Activated T-cell treated with anti-CD3 and anti-CD28 coated beads for 24 hours (primary cell): ENCODE results near the gene SBNO2.

ENCODE experiments used
- DNase-seq: peaks from one replicate; pipeline ENCODE4 v3.0.0-alpha.2; 2020; ENCODE audit warnings: low read depth

Gene SBNO2, protein sequence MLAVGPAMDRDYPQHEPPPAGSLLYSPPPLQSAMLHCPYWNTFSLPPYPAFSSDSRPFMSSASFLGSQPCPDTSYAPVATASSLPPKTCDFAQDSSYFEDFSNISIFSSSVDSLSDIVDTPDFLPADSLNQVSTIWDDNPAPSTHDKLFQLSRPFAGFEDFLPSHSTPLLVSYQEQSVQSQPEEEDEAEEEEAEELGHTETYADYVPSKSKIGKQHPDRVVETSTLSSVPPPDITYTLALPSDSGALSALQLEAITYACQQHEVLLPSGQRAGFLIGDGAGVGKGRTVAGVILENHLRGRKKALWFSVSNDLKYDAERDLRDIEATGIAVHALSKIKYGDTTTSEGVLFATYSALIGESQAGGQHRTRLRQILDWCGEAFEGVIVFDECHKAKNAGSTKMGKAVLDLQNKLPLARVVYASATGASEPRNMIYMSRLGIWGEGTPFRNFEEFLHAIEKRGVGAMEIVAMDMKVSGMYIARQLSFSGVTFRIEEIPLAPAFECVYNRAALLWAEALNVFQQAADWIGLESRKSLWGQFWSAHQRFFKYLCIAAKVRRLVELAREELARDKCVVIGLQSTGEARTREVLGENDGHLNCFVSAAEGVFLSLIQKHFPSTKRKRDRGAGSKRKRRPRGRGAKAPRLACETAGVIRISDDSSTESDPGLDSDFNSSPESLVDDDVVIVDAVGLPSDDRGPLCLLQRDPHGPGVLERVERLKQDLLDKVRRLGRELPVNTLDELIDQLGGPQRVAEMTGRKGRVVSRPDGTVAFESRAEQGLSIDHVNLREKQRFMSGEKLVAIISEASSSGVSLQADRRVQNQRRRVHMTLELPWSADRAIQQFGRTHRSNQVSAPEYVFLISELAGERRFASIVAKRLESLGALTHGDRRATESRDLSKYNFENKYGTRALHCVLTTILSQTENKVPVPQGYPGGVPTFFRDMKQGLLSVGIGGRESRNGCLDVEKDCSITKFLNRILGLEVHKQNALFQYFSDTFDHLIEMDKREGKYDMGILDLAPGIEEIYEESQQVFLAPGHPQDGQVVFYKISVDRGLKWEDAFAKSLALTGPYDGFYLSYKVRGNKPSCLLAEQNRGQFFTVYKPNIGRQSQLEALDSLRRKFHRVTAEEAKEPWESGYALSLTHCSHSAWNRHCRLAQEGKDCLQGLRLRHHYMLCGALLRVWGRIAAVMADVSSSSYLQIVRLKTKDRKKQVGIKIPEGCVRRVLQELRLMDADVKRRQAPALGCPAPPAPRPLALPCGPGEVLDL (N-terminal part only)

GRCh38 chr19:1173845-1174809 lies at the start of gene SBNO2:
TSS of gene SBNO2 (minus strand) at chr19:1174268. CDS start at chr19:1154276, 19,992 bp downstream.
- peak; percentile 89 for DNase-seq

DNA sequence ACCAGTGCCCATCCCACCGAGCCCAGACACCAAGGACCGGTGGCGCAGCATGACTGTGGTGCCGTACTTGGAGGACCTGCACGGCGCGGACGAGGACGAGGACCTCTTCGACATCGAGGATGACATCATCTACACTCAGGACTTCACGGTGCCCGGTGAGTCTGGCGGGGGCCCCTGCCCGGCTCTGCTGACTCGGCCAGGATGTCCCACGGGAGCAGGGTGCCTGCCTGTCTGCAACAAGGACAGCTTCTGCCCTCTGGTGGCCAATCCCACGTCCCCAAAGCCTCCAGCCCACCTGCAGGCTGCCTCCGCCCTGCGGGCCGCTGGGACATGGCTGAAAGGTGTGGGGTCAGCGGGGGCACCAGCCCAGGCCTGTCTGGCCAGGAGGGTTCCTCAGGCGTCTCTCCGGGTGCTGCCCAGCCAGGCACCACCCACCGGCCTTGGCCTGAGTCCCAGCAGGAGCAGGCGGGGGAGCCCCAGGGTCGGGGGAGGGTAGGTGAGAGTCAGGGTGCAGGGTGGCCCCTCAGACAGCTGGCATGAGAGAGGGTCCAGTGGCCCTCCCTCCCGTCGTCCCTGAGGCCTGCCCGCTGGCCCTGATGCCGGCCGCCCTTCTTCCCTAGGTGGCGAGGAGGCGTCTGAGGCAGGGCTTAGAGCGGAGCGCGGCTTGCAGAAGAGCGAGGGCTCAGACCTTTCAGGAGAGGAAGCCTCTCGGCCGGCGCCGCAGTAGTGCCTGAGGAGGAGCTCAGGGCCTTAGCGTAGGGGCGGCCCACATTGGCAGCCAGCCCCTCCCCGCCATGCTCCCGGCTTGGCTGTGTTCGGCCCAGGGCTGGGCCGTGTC lies 49.2 kb upstream of the SBNO2 start:
- DNase-seq: no peak

GRCh38 chr19:1222394-1222793 lies 48.3 kb upstream of the SBNO2 start:
- DNase-seq: no peak

DNA sequence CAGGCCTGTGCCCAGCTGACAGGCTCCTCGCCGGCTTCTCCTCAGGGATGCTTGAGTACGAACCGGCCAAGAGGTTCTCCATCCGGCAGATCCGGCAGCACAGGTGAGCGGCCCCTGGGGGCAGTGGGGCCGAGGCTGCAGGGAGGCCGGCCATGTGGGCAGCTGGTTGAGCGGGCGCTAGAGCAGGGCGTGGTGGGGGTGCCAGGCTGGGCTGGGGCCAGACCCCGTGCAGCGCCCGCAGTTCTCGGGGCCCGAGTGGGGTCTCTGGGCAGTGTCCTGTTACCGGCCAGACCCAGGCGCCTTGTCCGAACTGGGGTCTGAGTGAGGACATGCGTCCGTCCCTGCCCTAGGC lies 47.8 kb upstream of the SBNO2 start:
- DNase-seq: no peak

DNA sequence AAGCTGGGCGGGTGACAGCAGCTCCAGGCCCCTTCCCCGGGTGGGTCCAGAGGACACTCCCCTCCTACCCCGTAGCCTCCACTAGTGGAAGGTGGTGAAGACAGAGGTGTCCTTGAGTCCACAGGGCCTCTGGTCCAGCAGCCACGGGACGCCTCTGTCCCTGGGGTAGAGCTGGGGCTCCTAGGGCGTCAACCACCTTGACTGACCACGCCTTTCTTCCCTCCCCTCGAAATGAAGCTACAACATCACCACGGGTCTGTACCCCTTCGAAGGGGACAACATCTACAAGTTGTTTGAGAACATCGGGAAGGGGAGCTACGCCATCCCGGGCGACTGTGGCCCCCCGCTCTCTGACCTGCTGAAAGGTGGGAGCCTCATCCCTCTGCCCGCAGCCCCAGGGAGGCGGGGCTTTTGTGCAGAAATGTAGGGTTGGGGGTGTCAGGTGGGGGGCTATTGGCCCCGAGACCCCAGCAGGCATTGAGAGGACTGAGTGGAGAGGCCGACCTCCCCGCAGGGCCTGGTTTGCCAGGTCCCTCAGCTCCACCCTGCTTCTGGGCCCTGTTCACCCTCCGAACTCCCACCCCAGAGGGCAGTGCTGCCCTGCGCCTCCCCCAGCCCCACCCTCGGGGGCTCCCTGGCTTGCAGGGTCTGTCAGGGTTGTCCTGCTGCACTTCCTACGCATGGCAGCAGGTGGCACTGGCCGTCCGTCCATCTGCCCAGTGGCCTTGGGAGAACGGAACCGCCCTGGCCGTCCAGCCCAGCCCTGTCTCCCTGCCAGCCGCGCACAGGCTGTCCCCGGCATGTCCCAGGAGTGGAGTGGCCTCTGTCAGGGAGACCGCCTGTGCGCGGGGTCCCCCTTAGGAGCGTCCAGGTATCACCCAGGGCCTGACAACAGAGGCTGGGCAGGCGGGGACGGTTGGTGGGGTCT lies 47.2 kb upstream of the SBNO2 start:
- DNase-seq: no peak

DNA sequence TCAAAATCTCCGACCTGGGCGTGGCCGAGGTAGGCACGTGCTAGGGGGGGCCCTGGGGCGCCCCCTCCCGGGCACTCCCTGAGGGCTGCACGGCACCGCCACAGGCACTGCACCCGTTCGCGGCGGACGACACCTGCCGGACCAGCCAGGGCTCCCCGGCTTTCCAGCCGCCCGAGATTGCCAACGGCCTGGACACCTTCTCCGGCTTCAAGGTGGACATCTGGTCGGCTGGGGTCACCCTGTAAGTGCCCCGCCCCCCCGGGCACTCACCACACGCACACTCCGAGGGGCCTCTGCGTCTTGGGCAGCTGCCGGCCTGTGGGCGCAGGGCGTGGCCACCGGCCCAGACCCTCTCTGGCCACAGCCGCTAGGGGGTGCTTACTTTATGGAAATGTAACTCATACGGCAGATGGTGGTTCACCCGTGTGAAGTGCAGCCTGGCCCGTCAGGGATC lies 46.4 kb upstream of the SBNO2 start:
- DNase-seq: no peak

DNA sequence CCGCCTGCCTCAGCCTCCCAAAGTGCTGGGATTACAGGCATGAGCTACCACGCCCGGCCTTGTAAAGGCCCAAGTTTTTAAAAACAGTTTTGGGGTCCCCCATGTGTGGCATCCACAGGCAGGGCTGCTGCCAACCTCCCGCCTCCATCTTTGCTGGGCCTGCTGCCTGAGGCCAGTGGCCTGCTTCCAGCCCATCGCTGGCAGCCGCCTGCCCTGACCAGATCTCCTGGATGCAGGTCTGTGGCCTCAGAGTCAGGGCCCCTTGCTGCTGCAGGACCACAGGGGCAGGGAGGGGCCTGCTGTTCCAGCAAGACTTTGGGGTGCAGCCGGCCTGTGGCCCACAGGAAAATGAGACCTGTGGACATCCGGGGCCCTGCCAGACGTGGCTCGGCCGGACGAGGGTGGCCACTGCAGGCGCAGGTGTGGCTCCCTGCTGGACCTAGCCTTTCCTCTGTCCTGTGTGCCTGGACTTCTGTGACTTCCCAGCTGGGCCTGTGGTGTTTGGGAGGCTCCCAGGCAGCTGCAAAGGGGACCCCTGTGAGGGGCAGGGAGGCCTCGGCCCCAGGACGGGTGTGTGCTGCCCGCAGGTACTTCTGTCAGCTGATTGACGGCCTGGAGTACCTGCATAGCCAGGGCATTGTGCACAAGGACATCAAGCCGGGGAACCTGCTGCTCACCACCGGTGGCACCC lies 45.9 kb upstream of the SBNO2 start:
- DNase-seq: no peak

DNA sequence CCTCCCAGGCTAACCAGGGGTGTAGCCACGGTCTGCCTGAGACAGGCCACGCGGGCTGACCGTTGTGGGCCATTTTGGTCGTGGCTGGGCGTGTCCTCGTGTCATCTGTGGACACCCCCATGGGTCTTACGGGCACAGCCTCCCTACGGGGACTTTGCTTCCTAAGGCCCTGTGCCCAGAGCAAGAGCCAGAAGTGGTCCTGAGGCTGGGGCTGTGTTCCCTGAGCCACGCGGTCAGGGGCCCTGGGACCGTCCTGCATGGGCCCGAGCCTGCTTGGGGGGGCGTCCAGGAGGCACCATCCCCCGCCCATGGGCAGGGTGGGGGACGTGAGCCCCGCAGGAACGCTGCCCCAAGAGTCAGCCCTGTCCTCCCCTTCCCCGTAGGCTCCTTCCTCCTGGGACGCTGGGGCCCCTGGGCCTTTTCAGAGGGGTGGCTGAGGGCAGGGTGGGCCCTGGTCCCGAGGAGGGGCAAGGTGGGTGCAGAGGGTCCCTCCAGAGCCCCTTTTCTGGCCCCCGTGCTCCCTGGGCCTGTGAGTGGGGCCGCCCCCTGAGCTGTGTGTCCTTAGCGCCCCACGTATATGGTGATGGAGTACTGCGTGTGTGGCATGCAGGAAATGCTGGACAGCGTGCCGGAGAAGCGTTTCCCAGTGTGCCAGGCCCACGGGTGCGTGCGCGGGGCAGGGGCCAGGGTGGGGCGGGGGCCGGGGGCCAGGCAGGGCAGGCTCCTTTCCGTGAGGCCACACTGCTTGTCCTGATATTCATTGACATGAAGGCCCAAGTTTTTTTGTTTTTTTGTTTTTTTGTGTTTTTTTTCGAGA lies 44.9 kb upstream of the SBNO2 start:
- no peak for DNase-seq

GRCh38 chr19:1217366-1217765 lies 43.3 kb upstream of the SBNO2 start:
- DNase-seq: no peak

DNA sequence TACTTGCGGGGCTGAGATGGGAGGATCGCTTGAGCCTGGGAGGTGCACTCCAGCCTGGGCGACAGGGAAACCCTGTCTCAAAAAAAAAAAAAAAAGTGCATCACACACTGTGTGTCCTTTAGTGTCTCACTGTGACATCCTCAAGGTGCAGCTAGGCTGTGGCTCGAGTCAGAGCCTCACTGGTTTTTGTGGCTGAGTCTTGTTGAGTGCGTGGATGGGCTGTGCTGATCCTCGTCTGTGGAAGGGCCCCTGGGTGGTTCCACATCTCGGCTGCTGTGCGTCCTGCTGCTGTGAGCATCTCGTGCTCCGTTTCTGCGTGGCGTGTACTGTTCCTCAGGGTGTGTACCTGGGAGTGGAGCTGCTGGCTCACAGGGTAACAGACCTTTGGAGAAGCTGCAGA lies 42.7 kb upstream of the SBNO2 start:
- no peak for DNase-seq

- no peak for DNase-seq
Observed at GRCh38 chr19:1214862-1215731, 41.0 kb upstream of the SBNO2 start.

GRCh38 chr19:1214299-1214861 lies 40.3 kb upstream of the SBNO2 start:
- no peak for DNase-seq

- no peak for DNase-seq
Observed at GRCh38 chr19:1213391-1214286, 39.6 kb upstream of the SBNO2 start.

DNA sequence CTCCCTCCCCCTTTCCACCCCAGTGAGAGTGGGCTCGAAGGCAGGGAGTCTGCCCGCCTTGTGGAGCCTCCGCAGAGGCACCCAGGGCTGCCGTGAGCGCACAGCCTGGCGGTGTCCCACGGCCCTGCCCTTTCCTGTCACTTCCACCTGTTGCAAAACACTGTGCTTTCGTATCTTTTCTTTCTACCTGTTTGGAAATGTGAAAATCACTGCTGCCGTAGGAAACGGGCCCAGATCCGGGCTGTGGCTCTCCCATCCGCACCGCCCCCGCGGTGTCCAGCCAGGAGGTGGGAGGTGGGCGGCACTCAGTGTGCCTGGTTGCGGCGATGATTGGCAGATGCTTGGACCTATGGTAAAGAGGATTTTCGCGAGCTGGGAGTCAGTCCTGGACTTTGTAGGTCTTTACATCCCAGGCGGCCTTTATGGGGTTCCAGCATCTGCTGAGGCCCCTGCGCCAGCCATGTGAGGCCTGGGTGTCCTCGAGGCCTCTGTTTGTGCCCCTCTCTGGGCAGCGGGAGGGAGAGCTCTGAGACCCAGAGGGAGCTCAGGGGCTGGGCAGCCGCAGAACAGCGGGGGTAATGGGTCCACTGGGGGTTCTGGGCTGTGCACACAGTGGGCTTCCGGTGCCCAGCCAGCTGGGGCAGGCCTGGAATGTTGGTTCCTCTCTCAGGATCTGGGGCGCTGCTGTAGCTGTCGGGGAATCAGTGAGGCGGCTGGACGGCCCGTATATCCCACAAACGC lies 37.6 kb upstream of the SBNO2 start:
- no peak for DNase-seq

GRCh38 chr19:1210227-1210538 lies 36.1 kb upstream of the SBNO2 start:
- no peak for DNase-seq
